Natural killer cell (primary cell): ENCODE data around the gene PAQR5. TPM values are rescaled to one million over a fixed set of nuclear protein-coding genes. Genes with fewer than 3 reads are reported as not detected.
A peak's percentile ranks its signal among the peaks of the same experiment; 100 is the strongest.

Source experiments
- ATAC-seq, 3 donors: fragments of 150-1000 bp in 2 of 3; fragments of 200-7000 bp in 1 of 3; cut with Tn5 transposase; 1 replicate in 1 of 3; 2 replicates in 2 of 3; pipeline ENCODE4 v1.10.0; 2021; ENCODE audit warnings: mild to moderate bottlenecking in 2 of 3, moderate library complexity in 2 of 3
- DNase-seq, 2 donors: peaks; one replicate each; pipeline versions ENCODE4 v3.0.0 to v3.0.0-alpha.2; 2013 to 2021; ENCODE audit warnings: mixed read lengths in 1 of 2
- H3K27ac ChIP-seq: one replicate; pipeline ENCODE4 v1.5.1; 2013; ENCODE audit warnings: mild to moderate bottlenecking, low read length
- H3K27me3 ChIP-seq: one replicate; pipeline ENCODE4 v1.6.1; 2013; ENCODE audit warnings: low read length; ENCODE audit not compliant: control insufficient read depth, insufficient read depth
- H3K36me3 ChIP-seq: one replicate; pipeline ENCODE4 v1.6.1; 2013; ENCODE audit warnings: low read length; ENCODE audit not compliant: control insufficient read depth, insufficient read depth
- H3K4me1 ChIP-seq: one replicate; pipeline ENCODE4 v1.6.1; 2013; ENCODE audit warnings: low read length; ENCODE audit not compliant: control insufficient read depth, insufficient read depth
- H3K4me3 ChIP-seq: one replicate; pipeline ENCODE4 v1.5.1; 2013; ENCODE audit warnings: low read length
- H3K9me3 ChIP-seq: one replicate; pipeline ENCODE4 v1.6.1; 2013; ENCODE audit warnings: low read length; ENCODE audit not compliant: control insufficient read depth, insufficient read depth
- H3K27ac Mint-ChIP-seq, 2 donors: one replicate each; pipeline ENCODE4 v1.8.0; 2022; ENCODE audit warnings: mild to moderate bottlenecking in 2 of 2, mixed read lengths in 2 of 2, moderate library complexity in 1 of 2
- H3K27me3 Mint-ChIP-seq, 2 donors: one replicate each; pipeline ENCODE4 v1.8.0; 2022; ENCODE audit warnings: low read depth in 2 of 2, mixed read lengths in 2 of 2
- H3K36me3 Mint-ChIP-seq: one replicate; pipeline ENCODE4 v1.8.0; 2022; ENCODE audit warnings: mixed read lengths
- H3K4me1 Mint-ChIP-seq, 2 donors: one replicate each; pipeline ENCODE4 v1.8.0; 2022; ENCODE audit warnings: mixed read lengths in 2 of 2
- H3K4me3 Mint-ChIP-seq: one replicate; pipeline ENCODE4 v1.8.0; 2022; ENCODE audit warnings: mild to moderate bottlenecking, moderate library complexity, mixed read lengths
- H3K9me3 Mint-ChIP-seq, 2 donors: one replicate each; pipeline ENCODE4 v1.8.0; 2022; ENCODE audit warnings: mixed read lengths in 2 of 2
- WGBS: methylation state at CpG from one replicate; pipeline ENCODE4 v1.1.7; 2013; ENCODE audit warnings: missing lambda C conversion rate; ENCODE audit not compliant: insufficient coverage; 5-methylcytosine and 5-hydroxymethylcytosine counted together
- intact Hi-C: fragments of 100-400 bp; cut with micrococcal nuclease; formaldehyde crosslinking; loops from one replicate; pipeline ENCODE4 v1.14.2; 2022
- total RNA-seq, 4 donors: library from RNA; stranded (reverse); fragments of 120-200 nt in 1 of 4; gene quantifications; one replicate each; pipeline versions ENCODE4 v1.2.3 to v1.2.4, GENCODE V29; 2013 to 2022
- TF ChIP-seq, protein P1 (sequence below): fragments of 200-600 bp; IDR thresholded peaks from one replicate; pipeline ENCODE4 v1.8.0; 2022; ENCODE audit warnings: antibody characterized with exemption

Gene PAQR5
- total RNA-seq, 3 donors from 2014 or later (not counting 1 experiment from before 2014, with no cell fraction given): 0.40 to 1.1 (median 0.59) TPM

DNA sequence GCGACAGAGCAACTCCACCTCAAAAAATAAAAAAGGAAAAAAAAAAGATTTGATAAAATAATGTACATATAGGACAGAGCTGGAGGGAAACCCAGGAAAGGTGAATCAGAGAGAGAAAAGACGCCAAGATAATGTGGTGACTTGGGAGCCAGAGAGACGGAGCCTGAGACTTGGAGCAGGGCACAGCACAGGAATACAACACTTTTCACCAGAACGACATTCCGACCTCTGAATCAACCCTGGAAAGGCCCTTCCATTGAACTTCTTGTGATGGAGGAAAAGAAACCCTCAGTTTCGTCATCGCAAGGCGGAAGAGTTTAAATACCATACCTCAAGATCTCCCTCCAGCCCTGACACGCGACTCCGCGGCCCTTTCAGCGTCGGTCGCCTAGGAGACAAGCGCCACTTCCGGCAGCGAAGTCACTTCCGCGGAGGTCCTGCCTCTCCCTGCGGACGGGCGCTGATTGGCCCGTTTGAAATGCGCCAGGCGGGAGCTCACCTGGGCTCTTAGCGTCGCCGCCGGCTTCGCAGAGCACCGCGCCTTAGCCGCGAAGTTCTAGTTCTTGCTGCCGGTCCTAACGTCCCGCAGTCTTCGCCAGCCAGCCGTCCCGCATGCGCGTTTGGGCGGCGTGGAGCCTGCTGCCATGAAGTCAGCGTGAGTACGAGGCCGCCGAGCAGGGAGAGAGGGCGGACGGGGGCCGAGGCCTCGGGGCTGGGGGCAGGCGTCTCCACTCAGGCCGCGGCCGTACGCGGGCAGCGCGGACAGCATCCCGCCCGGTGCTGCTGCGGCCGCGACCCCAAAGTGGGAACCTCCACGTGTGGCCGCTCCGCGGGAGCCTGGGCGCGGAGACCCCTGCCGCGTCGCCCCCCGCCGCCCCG, 115.3 kb downstream of the PAQR5 start, which contains the start of gene KIF23:
TSS of gene KIF23 (plus strand) at position 528 of the 879 bp plus-strand sequence. CDS start at position 645, 117 bp downstream.
- H3K27ac Mint-ChIP-seq: peak within 1 kb of the TSS; percentile 44 to 77
- Histone ChIP-seq H3K27me3 (peaks cover 2% of the 10 kb centered on the region), H3K36me3 (no peaks in the 10 kb centered on the region), H3K4me3 (peak within 1 kb of the TSS; percentile 89), H3K9me3 (no peaks in the 10 kb centered on the region), H3K4me1 (peaks cover 11% of the 10 kb centered on the region), H3K27ac (no peak within 1 kb of the TSS)
- 1% methylated on average over 77 of the region's 78 CpGs for WGBS
- H3K4me1 Mint-ChIP-seq: peaks cover 5 to 10% of the 10 kb centered on the region in 2 donors
- intact Hi-C loops: loop anchor here (1.0 kb wide), 1 partner anchor 38 kb away; the partner anchor contains the start of gene RPLP1
- no peaks in the 10 kb centered on the region for H3K9me3 Mint-ChIP-seq
- TF ChIP-seq, protein P1, sequence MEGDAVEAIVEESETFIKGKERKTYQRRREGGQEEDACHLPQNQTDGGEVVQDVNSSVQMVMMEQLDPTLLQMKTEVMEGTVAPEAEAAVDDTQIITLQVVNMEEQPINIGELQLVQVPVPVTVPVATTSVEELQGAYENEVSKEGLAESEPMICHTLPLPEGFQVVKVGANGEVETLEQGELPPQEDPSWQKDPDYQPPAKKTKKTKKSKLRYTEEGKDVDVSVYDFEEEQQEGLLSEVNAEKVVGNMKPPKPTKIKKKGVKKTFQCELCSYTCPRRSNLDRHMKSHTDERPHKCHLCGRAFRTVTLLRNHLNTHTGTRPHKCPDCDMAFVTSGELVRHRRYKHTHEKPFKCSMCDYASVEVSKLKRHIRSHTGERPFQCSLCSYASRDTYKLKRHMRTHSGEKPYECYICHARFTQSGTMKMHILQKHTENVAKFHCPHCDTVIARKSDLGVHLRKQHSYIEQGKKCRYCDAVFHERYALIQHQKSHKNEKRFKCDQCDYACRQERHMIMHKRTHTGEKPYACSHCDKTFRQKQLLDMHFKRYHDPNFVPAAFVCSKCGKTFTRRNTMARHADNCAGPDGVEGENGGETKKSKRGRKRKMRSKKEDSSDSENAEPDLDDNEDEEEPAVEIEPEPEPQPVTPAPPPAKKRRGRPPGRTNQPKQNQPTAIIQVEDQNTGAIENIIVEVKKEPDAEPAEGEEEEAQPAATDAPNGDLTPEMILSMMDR: no peak
- no peaks in the 10 kb centered on the region for H3K36me3 Mint-ChIP-seq
- H3K4me3 Mint-ChIP-seq: peak within 1 kb of the TSS; percentile 79
- peak; percentile 86 to 98 for DNase-seq
- ATAC-seq: peak; percentile 94 to 98 (median 98)
- H3K27me3 Mint-ChIP-seq: peaks cover 0 to 4% of the 10 kb centered on the region in 2 donors

GRCh38 chr15:69414701-69415167, 116.0 kb downstream of the PAQR5 start:
- DNase-seq (peak in 1 of 2 donors; percentile 30), ATAC-seq (peak in 2 of 3 donors; percentile 5 to 22)
- under 1% methylated on average over 28 of the region's 29 CpGs for WGBS
- intact Hi-C loops: loop anchor here (1.0 kb wide), 1 partner anchor 38 kb away; the partner anchor contains the start of gene RPLP1
- H3K4me3 ChIP-seq: peak overlapping the region; percentile 89
- Mint-ChIP-seq H3K36me3 (no peaks in the 10 kb centered on the region), H3K27ac (no peak overlapping the region), H3K27me3 (peaks cover 0 to under 1% of the 10 kb centered on the region in 2 donors), H3K4me3 (peak overlapping the region; percentile 79), H3K9me3 (no peaks in the 10 kb centered on the region), H3K4me1 (peaks cover 5 to 10% of the 10 kb centered on the region in 2 donors)
- TF ChIP-seq, protein P1: no peak
- no peak overlapping the region for H3K27ac ChIP-seq
- no peaks in the 10 kb centered on the region for H3K9me3 ChIP-seq
- H3K4me1 ChIP-seq: peaks cover 11% of the 10 kb centered on the region
- no peaks in the 10 kb centered on the region for H3K36me3 ChIP-seq
- peaks cover 2% of the 10 kb centered on the region for H3K27me3 ChIP-seq

- H3K36me3 ChIP-seq: no peaks in the 10 kb centered on the region
- no peak overlapping the region for H3K27ac ChIP-seq
- Mint-ChIP-seq H3K4me3 (peak overlapping the region; percentile 57), H3K27ac (no peak overlapping the region), H3K9me3 (no peaks in the 10 kb centered on the region), H3K27me3 (no peaks in the 10 kb centered on the region), H3K36me3 (no peaks in the 10 kb centered on the region), H3K4me1 (peaks cover 5 to 10% of the 10 kb centered on the region in 2 donors)
- DNase-seq (no peak), ATAC-seq (no peak)
- intact Hi-C loops: no loop called here
- no peak overlapping the region for H3K4me3 ChIP-seq
- H3K27me3 ChIP-seq: peaks cover 2% of the 10 kb centered on the region
- WGBS: 88% methylated on average over 3 of the region's 3 CpGs
- TF ChIP-seq, protein P1: no peak
- peaks cover 11% of the 10 kb centered on the region for H3K4me1 ChIP-seq
- H3K9me3 ChIP-seq: no peaks in the 10 kb centered on the region
These were observed 116.7 kb downstream of the PAQR5 start for GRCh38 chr15:69415381-69415780.
